GM18873 (cell line): ENCODE measurements around the gene CCDC183.
"Not testable (repeated sequence)": the region's sequence is repeated elsewhere in the genome, so short reads cannot be mapped to it uniquely, and the experiment has no call there.

Source experiments
- ATAC-seq: cut with Tn5 transposase; IDR thresholded peaks from one replicate; pipeline ENCODE4 v1.9.1; 2021; ENCODE audit warnings: mild to moderate bottlenecking, moderate library complexity, moderate number of reproducible peaks; ENCODE audit not compliant: unreplicated experiment, low FRiP score

The CCDC183 gene

DNA sequence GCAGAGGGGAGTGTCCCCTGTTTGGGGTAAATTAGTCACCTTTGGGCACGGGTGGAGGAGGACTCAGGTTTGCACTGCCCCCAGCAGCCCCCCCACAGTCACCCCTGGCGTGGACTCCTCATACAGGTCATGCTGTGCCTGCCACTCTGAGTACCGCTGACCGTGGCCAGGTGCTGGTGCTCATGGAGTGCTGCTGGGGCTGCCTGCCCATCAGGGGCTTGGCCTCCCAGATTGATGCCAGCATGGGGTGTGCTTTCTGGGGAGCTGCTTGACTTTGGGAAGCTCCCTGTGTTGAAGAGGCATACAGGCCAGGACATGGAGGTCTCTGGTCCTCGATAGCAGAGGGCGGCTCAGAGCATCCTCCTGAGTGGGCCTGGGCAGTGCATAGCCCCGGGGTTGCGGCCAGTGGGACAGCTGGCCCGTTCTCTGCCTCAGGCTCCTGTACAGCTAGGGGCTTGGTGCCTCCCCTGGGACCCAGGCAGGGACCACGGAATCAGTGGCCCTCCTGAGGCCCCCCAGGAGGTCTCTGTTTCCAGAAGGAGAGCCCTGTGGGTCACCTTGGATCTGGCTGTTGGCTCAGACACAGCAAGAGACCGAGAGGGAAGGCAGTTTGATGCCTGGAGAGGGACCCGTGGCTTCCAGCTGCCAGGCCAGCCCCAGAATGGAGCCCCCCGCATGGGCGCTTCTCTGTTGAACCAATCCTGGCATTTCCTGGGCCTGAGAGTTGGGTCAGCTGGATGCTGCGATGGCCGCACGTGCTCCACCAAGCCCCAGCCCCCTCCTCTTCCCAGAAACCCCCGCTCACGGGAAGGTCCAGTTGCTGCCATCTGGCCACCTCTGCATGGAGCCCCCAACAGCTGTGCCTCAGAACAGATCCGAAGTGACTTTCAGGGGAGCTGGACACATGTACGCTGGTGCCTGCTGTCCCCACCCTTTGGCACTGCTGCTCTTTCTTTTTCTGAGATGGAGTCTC, 40.1 kb downstream of the CCDC183 start:
- no peak for ATAC-seq

DNA sequence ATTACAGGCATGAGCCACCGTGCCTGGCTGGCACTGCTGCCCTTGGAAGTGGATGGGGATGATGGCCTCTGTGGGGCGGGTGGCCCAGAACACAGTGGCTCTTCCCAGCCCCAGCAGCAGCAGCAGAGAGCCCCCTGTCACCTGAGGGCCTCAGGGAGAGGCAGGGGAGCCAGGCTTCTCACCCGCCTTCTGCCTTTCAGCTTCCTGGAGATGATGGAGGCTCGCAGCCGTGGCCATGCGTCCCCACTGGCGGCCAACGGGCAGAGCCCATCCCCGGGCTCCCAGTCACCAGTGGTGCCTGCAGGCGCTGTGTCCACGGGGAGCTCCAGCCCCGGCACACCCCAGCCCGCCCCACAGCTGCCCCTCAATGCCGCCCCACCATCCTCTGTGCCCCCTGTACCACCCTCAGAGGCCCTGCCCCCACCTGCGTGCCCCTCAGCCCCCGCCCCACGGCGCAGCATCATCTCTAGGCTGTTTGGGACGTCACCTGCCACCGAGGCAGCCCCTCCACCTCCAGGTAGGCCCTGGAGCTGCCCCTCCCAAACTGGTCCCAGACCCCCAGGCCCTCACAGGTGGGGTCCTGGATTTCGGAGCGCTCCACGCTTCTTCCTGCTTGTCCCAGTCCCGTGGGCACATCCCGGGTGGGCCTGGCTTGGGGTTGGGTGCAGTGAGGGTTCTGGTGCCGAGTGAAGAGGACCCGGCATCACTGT, 41.2 kb downstream of the CCDC183 start:
- ATAC-seq = no peak

DNA sequence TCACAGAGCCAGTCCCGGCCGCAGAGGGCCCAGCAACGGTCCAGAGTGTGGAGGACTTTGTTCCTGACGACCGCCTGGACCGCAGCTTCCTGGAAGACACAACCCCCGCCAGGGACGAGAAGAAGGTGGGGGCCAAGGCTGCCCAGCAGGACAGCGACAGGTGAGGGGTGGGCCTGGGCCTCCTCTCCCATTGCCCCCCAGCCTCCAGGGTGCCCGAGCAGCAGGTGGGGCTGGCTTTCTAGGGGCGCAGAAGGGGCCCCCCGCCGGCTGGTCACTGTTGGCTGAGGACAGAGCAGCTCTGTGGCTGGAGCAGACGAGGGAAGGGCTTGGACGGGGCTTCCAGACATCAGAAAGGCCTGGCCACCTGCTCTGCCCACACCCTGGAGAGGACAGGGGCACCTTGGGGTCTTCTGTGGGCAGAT, 41.7 kb downstream of the CCDC183 start:
- ATAC-seq = not testable (repeated sequence)

DNA sequence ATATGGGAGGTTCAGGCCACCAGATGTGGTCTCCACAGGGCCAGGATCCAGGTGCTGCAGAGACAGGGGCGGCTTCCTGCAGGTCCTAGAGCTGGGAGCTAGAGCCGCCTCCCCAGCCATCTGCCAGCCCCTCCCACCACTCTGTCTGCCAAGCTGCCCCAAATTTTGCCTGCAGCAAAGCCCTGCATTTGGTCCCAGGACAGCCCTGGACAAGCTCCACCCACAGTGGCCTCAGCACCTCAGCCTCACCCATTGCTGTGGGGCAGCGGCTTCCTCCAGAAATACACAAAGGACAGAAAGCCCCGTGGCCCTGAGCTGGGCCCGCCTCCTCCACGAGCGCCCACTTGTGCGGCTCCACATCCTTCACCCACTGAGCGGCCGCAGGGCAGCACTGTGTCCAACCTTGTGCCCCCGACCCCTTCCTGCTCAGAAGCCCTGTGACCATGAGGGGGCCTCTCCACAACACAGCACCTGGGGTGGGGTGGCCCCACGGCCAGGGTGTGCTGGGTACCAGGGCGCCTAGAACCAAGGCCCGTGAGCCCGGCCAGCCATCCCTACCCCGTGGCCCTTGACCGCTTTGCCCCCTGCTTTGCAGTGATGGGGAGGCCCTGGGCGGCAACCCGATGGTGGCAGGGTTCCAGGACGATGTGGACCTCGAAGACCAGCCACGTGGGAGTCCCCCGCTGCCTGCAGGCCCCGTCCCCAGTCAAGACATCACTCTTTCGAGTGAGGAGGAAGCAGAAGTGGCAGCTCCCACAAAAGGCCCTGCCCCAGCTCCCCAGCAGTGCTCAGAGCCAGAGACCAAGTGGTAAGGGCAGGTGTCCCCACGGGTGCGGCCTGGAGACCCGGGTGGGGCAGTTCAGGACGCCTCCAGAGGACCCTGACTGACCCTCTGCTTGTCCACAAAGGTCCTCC, 42.4 kb downstream of the CCDC183 start:
- no peak for ATAC-seq

DNA sequence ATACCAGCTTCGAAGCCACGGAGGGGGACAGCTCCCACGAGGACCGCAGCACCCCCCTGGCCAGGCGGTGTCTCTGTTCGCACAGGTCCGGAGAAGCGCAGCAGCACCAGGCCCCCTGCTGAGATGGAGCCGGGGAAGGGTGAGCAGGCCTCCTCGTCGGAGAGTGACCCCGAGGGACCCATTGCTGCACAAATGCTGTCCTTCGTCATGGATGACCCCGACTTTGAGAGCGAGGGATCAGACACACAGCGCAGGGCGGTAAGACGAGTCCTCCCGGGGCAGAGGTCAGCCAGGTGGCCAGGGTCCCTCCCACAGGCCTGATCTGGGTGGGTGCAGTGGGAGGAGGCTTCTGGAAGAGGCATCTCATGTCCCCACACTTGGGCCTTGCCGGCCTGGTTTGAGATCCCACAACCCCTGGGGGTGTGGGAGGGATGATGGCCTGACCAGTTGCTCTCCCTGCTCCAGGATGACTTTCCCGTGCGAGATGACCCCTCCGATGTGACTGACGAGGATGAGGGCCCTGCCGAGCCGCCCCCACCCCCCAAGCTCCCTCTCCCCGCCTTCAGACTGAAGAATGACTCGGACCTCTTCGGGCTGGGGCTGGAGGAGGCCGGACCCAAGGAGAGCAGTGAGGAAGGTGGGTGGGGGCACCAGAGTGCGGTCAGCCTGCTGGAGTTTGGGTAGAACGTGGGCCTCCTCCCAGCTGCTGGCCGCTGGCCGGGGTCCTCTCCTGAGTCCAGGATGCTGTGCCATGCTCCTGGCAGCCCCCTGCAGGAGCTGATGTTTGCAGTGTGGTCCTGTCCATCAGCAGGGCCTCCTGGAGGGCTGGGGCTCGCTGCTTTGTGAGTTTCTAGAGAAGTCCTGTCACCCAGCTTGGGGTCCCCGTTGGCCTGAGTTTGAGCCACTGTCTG, 43.3 kb downstream of the CCDC183 start:
- no peak for ATAC-seq

DNA sequence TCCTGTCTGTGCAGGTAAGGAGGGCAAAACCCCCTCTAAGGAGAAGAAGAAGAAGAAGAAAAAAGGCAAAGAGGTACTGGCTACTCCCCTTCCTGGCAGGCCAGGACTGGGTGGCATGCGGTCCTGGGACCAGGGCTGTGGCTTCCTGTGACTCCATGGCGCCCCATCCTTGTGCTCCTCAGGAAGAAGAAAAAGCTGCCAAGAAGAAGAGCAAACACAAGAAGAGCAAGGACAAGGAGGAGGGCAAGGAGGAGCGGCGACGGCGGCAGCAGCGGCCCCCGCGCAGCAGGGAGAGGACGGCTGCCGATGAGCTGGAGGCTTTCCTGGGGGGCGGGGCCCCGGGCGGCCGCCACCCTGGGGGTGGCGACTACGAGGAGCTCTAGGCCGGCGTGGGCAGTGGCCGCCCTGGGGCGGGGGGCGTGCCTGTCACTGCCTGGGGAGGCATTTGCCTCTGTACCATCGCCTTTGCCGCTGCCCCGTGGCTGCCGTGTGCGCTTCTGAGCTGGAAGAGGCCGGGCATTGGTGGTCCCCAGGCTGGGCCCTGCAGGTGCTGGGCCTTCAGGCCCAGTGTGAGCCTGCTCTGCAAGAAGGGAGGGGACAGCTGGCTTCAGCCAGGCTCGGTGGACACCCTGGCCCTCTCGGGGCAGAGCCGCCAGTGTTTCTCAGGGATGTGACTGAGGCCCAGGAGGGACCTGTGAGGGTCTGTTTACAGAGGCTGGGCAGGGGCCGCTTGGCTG, 44.2 kb downstream of the CCDC183 start:
- no peak for ATAC-seq

DNA sequence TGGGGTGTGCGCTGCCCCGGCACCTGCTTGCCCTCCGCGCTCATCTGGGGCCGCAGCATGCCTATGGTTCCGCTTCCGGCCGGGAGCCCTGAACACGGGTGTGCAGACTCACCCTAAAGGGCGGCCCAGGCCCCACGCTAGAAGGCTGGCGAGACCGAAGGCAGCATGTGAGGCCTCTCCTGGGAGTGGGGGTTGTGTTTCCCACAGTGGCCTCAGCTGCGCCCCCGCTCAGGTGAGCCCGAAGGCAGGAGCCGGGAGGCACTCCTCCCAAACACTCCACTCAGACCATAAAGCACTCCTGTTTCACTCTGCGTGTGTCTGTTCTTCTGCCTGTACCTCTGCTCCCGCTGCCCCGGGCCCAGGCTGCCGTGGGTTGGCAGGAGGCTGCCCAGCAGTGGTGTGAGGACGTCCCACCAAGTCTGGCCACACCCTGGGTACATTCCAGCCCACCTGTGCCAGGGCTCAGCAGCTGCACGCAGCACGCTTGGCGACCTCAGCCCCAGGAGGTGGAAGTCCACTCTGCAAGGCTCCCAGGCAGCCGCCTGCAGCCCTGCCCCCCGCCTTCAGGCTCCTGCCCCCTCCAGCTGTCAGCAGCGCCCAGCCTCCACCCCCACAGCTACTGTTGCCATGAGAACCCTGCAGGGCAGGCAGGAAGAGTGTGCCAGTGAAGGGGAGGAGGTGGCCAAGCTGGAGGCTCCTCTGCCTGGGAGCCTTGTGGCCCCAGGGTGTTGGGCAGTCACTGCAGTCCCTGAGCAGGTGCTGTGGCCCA, 44.9 kb downstream of the CCDC183 start:
- ATAC-seq = no peak

DNA sequence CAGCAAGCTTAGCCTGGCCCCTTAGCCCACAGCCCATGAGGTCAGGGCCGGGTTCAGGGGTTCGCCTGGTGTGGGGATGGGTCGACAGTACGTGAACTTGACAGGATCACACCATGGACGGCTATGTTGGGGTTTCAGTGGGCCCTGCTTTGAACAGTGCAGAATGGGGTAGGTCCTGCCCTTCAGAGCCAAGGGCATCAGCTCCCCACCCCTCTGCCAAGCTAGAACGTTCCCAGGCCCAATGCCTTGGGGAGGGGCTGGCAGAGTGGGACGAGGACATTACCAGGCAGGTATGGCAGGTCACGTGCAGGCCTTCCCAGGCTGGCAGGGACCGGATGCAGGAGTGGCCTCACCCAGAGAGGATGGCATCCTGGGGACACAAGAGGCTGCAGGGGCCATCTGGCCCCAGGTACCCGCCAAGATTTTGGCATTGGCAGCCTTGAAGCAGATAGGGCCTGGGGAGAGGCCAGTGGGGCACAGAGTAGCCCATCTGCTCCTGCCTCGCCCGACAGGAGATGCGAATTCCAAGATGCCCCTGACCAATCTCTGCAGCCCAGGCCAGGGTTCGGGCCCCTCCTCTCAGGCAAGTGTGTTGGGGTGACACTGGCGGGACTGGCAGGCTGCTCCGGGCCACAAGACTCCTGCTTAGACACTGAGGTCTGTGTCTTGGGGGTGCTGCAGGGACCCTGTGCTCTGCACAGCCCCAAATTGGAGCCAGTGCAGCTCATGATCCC, 45.7 kb downstream of the CCDC183 start:
- ATAC-seq = not testable (repeated sequence)

DNA sequence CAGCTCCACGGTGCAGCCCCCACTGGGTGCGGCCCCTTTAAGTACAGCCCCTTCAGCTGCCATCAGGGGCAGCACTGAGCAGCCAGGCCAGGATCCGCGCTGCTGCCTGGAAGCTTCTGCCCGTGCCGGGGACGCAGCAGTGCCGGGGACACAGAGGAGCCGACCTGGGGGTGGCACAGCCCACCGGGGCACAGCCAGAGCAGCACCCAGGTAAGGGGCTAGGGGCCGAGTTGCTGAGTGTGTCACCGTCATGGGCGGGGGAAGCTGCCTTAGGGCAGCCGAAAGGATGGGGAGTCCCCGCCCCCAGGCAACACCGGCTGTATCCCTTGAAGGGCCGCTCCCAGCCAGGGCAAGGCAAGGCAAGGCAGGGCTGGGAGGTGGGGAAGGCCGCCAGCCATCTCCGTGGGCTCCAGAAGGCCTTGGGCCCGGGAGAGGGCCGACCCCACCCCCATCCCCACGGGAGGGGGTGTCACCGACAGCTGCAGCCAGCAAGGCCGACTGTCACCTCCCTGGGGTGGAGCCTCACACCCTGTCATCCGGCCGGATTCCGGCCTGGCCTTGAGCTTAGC, 46.3 kb downstream of the CCDC183 start, which contains the start of gene AJM1:
Gene AJM1, plus strand, starts transcription at position 99 of the 569 bp plus-strand sequence. CDS start 1,937 bp downstream, outside the sequence.
- ATAC-seq = not testable (repeated sequence)

DNA sequence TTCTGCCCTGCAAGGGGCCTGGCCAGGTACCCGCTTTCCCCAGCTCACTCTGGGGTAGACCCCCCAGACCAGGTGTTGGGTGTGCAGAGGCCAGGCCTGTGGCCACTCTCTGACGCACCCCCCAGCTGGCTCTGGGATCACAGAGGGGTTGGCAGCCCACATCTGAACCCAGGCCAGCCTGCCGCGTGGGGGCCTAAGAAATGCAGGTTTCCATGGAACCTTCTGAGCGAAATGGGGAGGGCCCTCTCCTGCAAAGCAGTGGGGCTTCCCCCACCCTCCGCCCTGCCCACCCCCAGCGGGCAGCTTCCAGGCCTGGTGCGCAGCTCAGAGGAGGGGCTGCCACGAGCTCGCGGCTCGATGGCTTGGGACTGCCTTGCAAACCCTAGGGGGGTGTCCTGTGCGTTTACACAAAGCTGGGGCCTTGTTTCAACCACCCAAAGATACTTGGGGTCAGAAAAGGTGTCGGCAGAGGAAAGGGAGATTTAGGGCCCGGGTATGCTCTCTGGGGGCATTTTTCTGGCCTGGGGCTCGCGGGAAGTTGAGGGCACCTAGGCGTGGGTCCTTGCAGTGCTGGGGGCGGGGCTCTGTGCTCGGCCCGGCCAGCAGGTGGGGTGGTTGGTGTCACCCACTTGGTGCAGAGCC, 47.1 kb downstream of the CCDC183 start:
- not testable (repeated sequence) for ATAC-seq

DNA sequence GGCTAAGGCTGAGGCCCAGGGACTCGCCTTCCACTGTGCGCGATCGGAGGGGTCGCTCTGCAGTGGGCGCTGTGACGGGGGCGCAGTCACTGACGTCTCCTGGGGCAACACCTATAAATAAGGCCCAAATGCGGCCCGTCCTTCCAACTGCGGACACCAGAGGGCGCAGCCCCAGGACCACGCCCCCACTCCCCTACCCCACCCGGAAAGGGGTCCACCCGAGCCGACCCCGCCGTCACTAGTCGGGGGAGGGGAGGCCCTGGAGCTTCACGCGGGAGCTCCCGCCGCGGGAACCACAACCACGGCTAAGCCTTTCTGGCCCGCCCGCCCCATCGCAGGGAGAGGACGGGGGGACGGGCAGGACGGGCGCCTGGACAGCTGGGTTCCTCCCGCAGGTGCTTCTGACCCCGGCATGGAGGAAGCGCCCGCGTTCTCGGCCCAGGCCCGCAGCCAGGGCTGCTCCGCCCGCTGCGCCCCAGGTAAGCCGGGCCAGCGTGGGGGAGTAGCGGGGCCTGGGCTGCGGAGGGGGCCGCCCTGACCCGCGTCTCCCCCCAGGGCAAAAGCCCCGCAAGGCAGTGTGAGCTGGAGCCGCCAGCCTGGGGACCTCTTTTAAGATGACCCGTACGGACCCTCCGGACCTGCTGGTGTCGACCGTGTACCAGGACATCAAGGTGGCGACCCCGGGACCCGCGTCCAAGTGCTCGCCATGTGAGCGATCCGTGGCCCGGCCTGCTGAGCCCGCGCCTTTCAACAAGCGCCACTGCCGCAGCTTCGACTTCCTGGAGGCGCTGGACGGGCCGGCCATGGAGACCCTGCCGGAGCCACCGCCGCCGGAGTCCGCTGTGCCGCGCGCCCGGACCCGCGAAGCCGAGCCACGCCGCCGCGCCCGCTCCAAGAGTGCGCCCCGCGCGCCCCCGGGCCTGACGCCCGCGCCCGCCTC, 47.9 kb downstream of the CCDC183 start:
- ATAC-seq = not testable (repeated sequence)

DNA sequence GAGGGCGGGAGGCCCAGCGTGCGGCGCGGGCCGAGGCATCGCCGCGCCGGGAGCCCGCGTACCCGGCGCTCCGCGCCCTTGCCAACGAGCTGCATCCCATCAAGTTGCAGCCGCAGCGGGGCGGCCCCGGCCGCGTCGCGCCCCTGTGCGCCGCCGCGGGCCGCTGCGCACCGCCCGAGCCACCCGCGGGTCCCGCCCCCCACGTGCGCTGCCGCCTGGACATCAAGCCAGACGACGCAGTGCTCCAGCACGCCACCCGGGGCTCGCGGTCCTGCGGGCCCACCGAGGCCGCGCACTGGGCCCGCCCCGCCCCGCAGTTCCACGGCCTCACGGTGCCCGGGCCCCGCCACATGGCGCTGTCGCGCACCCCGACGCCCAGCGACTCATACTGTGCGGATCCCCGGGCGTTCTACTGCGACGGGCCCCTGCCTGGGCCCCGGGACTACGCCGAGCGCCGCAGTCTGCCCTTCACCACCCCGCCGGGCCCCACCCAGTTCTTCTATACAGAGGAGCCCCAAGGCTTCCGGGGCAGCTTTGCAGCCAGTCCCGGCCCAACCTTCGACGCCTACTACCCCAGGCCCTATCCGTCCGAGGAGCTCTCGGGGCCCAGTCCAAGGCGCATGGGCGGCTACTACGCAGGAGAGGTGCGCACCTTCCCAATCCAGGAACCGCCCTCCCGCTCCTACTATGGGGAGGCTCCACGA, 48.8 kb downstream of the CCDC183 start:
- no peak for ATAC-seq

DNA sequence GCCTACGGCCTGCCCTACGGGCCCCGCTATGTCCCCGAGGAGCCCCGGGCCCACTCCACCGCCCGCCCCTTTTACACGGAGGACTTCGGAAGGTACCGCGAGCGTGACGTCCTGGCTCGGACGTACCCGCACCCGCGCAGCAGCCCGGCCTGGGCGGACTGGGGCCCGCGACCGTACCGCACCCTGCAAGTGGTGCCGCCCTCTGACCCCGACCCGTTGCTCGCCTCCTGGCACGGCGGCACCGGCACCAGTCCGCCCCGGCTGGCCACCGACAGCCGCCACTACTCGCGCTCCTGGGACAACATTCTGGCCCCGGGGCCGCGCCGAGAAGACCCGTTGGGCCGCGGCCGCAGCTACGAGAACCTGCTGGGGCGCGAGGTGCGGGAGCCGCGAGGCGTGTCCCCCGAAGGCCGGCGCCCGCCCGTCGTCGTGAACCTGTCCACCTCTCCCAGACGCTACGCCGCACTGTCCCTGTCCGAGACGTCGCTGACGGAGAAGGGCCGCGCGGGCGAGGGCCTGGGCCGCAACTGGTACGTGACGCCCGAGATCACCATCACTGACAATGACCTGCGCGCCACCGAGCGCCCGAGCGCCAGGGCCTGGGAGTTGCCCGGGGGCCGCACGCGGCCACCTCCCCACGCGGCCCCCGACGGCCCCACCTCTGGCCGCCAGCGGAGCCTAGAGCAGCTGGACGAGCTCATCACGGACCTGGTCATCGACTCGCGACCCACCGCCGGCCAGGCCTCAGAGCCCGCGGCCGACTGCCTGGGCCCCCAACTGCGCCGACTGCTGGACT, 49.5 kb downstream of the CCDC183 start:
- ATAC-seq = no peak
